GM04504 (cell line): ENCODE measurements around the gene OGFRL1.
"Not testable (repeated sequence)": the region's sequence is repeated elsewhere in the genome, so short reads cannot be mapped to it uniquely, and the experiment has no call there.

ENCODE experiments used
- DNase-seq: peaks from one replicate; pipeline ENCODE4 v3.0.0-alpha.2; 2012; ENCODE audit warnings: low read depth

Gene OGFRL1

GRCh38 chr6:71288228-71289038 is at the start of gene OGFRL1:
OGFRL1 (plus strand) TSS chr6:71288811; CDS start chr6:71288937, 126 bp downstream.
- DNase-seq: peak; percentile 47

GRCh38 chr6:71239694-71240093 is 48.9 kb upstream of the OGFRL1 start:
- DNase-seq: no peak

- DNase-seq: no peak
These were observed 43.2 kb upstream of the OGFRL1 start for GRCh38 chr6:71245265-71246049.

- no peak for DNase-seq
These were observed 42.0 kb upstream of the OGFRL1 start for GRCh38 chr6:71246596-71246995.

GRCh38 chr6:71248306-71248765 is 40.3 kb upstream of the OGFRL1 start:
- peak; percentile 52 for DNase-seq

- no peak for DNase-seq
These were observed 39.6 kb upstream of the OGFRL1 start for GRCh38 chr6:71248878-71249544.

GRCh38 chr6:71250099-71250602 is 38.5 kb upstream of the OGFRL1 start:
- DNase-seq: peak; percentile 51

GRCh38 chr6:71252410-71252809 is 36.2 kb upstream of the OGFRL1 start:
- DNase-seq: no peak

GRCh38 chr6:71252960-71253359 is 35.7 kb upstream of the OGFRL1 start:
- DNase-seq: no peak

GRCh38 chr6:71254323-71254722 is 34.3 kb upstream of the OGFRL1 start:
- no peak for DNase-seq

GRCh38 chr6:71258078-71258866 is 30.3 kb upstream of the OGFRL1 start:
- DNase-seq: no peak

- no peak for DNase-seq
These were observed 28.6 kb upstream of the OGFRL1 start for GRCh38 chr6:71259888-71260604.

- no peak for DNase-seq
These were observed 25.7 kb upstream of the OGFRL1 start for GRCh38 chr6:71262914-71263313.

GRCh38 chr6:71266392-71266791 is 22.2 kb upstream of the OGFRL1 start:
- DNase-seq: not testable (repeated sequence)

- no peak for DNase-seq
These were observed 19.7 kb upstream of the OGFRL1 start for GRCh38 chr6:71268735-71269437.

- no peak for DNase-seq
These were observed 10.5 kb upstream of the OGFRL1 start for GRCh38 chr6:71277926-71278600.

GRCh38 chr6:71279321-71279720 is 9.3 kb upstream of the OGFRL1 start:
- DNase-seq: no peak

- no peak for DNase-seq
These were observed 8.9 kb upstream of the OGFRL1 start for GRCh38 chr6:71279740-71280139.

GRCh38 chr6:71280701-71281100 is 7.9 kb upstream of the OGFRL1 start:
- no peak for DNase-seq

- DNase-seq: no peak
These were observed 3.8 kb upstream of the OGFRL1 start for GRCh38 chr6:71284785-71285184.
